BE2C (cell line): ENCODE data around the gene CNTN4.

ENCODE experiments used
- DNase-seq: peaks from one replicate; pipeline ENCODE4 v3.0.0-alpha.2; 2020
- H3K27me3 ChIP-seq: fragments of 250-450 bp; sonication (Bioruptor Pico); 2 replicates; pipeline ENCODE4 v1.5.1; 2020; ENCODE audit warnings: mild to moderate bottlenecking
- H3K36me3 ChIP-seq: fragments of 250-450 bp; sonication (Bioruptor Pico); 2 replicates; pipeline ENCODE4 v1.5.1; 2020; ENCODE audit warnings: mild to moderate bottlenecking
- H3K4me1 ChIP-seq: fragments of 250-450 bp; sonication (Bioruptor Pico); 2 replicates; pipeline ENCODE4 v1.5.1; 2020
- H3K4me3 ChIP-seq: 2 replicates; pipeline ENCODE4 v1.5.1; 2011; ENCODE audit warnings: low read depth, low read length
- H3K9me3 ChIP-seq: fragments of 250-450 bp; sonication (Bioruptor Pico); 2 replicates; pipeline ENCODE4 v1.5.1; 2020
- TF ChIP-seq, protein P1 (sequence below): IDR thresholded peaks from 2 replicates; pipeline ENCODE4 v1.5.1; 2012; ENCODE audit warnings: mild to moderate bottlenecking, low read depth, low read length

Gene CNTN4

DNA sequence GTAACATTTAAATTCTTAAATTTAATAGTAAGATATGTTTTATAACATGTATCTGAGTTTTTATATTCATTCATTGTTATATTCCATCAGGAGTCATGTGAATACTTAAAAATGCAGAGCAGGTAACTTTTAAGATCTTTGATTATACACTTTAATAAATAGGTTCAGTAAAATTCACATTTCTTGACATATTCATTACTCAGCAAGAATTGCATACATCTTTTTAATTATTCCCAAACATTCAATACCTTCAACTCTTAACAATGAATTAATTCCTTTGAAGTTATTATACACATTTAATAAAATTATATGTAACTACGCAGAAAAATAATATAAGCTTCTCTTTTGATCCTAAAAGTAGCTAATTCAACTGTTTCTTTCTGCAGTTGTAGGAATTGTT lies 105.4 kb downstream of the CNTN4 start:
- TF ChIP-seq, protein P1, sequence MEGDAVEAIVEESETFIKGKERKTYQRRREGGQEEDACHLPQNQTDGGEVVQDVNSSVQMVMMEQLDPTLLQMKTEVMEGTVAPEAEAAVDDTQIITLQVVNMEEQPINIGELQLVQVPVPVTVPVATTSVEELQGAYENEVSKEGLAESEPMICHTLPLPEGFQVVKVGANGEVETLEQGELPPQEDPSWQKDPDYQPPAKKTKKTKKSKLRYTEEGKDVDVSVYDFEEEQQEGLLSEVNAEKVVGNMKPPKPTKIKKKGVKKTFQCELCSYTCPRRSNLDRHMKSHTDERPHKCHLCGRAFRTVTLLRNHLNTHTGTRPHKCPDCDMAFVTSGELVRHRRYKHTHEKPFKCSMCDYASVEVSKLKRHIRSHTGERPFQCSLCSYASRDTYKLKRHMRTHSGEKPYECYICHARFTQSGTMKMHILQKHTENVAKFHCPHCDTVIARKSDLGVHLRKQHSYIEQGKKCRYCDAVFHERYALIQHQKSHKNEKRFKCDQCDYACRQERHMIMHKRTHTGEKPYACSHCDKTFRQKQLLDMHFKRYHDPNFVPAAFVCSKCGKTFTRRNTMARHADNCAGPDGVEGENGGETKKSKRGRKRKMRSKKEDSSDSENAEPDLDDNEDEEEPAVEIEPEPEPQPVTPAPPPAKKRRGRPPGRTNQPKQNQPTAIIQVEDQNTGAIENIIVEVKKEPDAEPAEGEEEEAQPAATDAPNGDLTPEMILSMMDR = no peak
- Histone ChIP-seq H3K4me3 (no peak overlapping the region), H3K9me3 (no peaks in the 10 kb centered on the region), H3K36me3 (no peaks in the 10 kb centered on the region), H3K27me3 (no peaks in the 10 kb centered on the region), H3K4me1 (no peaks in the 10 kb centered on the region)
- no peak for DNase-seq

DNA sequence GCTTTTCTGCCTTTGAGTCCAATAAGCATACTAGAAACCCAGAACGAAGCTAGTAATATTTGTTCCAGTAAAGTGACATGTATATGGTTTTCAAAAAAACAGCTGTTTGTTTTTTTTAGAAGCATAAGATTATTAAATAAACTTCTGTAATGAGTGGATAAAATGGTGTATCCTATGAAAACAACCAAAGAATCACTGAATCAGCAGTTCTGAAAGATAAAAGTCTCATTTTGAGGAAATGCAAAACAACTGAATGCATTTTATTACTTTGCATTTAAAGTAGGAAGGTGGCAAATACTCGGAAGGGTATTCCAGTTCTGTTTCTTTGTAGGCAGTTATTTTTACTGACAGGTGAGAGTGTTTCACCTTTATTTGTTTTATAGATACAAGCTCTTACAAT lies 107.0 kb downstream of the CNTN4 start:
- H3K4me3 ChIP-seq = no peak overlapping the region
- no peaks in the 10 kb centered on the region for H3K4me1 ChIP-seq
- DNase-seq = no peak
- no peaks in the 10 kb centered on the region for H3K36me3 ChIP-seq
- TF ChIP-seq, protein P1 = no peak
- H3K9me3 ChIP-seq = no peaks in the 10 kb centered on the region
- H3K27me3 ChIP-seq = no peaks in the 10 kb centered on the region

DNA sequence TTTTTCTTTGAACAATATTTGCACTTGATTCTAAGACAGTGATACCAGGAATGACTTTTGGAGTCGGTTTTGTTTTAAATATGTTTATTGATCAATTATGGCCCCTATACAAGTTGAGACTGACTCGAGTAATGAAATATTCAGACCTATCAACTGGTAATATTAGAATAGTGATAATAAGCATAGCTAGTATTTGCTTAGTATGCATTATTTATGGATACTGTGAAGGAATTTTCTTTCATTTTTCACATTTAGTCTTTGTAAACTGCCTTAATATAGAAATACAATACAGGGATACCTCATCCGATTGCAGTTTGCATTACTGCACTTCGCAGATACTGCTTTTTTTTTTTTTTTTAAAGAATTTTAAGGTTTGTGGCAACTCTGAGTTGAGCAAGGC lies 107.9 kb downstream of the CNTN4 start:
- H3K4me1 ChIP-seq = no peaks in the 10 kb centered on the region
- no peaks in the 10 kb centered on the region for H3K9me3 ChIP-seq
- no peaks in the 10 kb centered on the region for H3K27me3 ChIP-seq
- H3K36me3 ChIP-seq = no peaks in the 10 kb centered on the region
- no peak for DNase-seq
- H3K4me3 ChIP-seq = no peak overlapping the region
- TF ChIP-seq, protein P1 = no peak

DNA sequence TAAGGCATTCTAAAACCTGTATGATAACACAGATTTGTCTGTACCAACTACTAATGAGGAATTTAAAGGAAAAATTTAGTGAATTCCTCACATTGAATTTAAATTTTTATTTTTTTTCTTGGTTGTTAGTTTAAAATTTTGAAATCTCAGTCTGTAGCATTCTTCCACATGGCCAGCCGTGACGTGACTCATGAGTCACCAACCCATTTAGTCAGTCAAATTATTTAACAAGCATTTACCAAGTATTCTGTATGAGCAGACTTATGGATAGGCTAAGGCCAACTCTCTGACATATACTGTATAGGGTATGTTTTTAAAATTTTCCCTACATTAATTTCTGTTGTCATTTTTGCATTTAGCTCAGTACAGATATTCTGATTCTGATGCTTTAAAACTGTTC lies 112.9 kb downstream of the CNTN4 start:
- Histone ChIP-seq H3K4me1 (no peaks in the 10 kb centered on the region), H3K27me3 (no peaks in the 10 kb centered on the region), H3K4me3 (no peak overlapping the region), H3K36me3 (no peaks in the 10 kb centered on the region), H3K9me3 (no peaks in the 10 kb centered on the region)
- DNase-seq = no peak
- TF ChIP-seq, protein P1 = no peak

DNA sequence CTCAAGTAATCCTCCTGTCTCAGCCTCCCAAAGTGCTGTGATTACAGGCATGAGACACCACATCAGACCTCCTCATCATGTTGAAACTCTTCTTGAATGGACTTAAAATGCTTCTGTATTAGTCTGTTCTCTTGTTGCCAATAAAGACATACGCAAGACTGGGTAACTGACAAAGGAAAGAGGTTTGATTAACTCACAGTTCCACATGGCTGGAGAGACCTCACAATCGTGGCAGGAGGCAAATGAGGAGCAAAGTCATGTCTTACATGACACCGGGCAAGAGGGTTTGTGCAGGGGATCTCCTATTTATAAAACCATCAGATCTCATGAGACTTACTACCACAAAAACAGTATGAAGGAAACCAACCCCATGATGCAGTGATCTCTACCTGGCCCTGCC lies 113.5 kb downstream of the CNTN4 start:
- DNase-seq = no peak

DNA sequence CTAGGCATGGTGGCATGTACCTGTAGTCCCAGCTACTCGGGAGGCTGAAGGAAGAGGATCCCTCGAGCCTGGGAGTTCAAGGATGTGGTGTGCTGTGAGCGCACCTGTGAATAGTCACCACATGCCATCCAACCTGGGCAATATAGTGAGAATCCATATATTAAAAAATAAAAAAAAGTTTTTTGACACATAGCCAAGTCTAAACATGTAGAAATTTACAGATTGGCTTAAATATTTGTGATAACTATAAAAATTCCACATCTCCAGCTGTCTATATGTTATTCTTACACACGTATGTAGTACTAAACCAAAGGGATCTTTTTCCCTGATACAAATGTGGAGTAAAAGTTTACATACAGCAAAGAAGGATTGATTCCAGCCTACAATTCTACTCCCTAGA lies 119.7 kb downstream of the CNTN4 start:
- DNase-seq = no peak
- H3K4me3 ChIP-seq = no peak overlapping the region
- no peaks in the 10 kb centered on the region for H3K9me3 ChIP-seq
- H3K27me3 ChIP-seq = no peaks in the 10 kb centered on the region
- no peaks in the 10 kb centered on the region for H3K36me3 ChIP-seq
- no peaks in the 10 kb centered on the region for H3K4me1 ChIP-seq
- TF ChIP-seq, protein P1 = no peak

More for the DNA sequence above, 113.5 kb downstream of the CNTN4 start:
- H3K36me3 ChIP-seq = no peaks in the 10 kb centered on the region
- H3K27me3 ChIP-seq = no peaks in the 10 kb centered on the region
- H3K4me1 ChIP-seq = no peaks in the 10 kb centered on the region
- H3K4me3 ChIP-seq = no peak overlapping the region
- H3K9me3 ChIP-seq = no peaks in the 10 kb centered on the region
- TF ChIP-seq, protein P1 = no peak
